ENCODE results near the gene TUBA3D. TPM values are rescaled to one million over a fixed set of nuclear protein-coding genes. Genes with fewer than 3 reads are reported as not detected.
"Not testable (repeated sequence)": the region's sequence is repeated elsewhere in the genome, so short reads cannot be mapped to it uniquely, and the experiment has no call there.

Gene TUBA3D
- total and polyA plus RNA-seq, 2 experiments from 2014 or later = 0.40 TPM; not detected in 1

- H3K9me3 ChIP-seq (ENCODE audit: low read depth); H3K4me3 ChIP-seq; H3K27ac ChIP-seq; H3K36me3 ChIP-seq; H3K27me3 ChIP-seq; H3K4me1 ChIP-seq (ENCODE audit: low read depth); DNase-seq (ENCODE audit: low read depth in 1 of 2, low spot score in 1 of 2): not testable (repeated sequence)
Observed at GRCh38 chr2:131454914-131455313, 21.0 kb upstream of the TUBA3D start.

- not testable (repeated sequence) for H3K4me3 ChIP-seq; H3K27ac ChIP-seq; H3K27me3 ChIP-seq; H3K9me3 ChIP-seq (ENCODE audit: low read depth); H3K4me1 ChIP-seq (ENCODE audit: low read depth); H3K36me3 ChIP-seq; DNase-seq (ENCODE audit: low read depth in 1 of 2, low spot score in 1 of 2)
Observed at GRCh38 chr2:131467722-131468121, 8.2 kb upstream of the TUBA3D start.

GRCh38 chr2:131470944-131471343, 5.0 kb upstream of the TUBA3D start:
- H3K4me3 ChIP-seq; H3K36me3 ChIP-seq; H3K9me3 ChIP-seq (ENCODE audit: low read depth); H3K4me1 ChIP-seq (ENCODE audit: low read depth); H3K27me3 ChIP-seq; DNase-seq (ENCODE audit: low read depth in 1 of 2, low spot score in 1 of 2); H3K27ac ChIP-seq: not testable (repeated sequence)

- H3K4me3 ChIP-seq; DNase-seq (ENCODE audit: low read depth in 1 of 2, low spot score in 1 of 2); H3K36me3 ChIP-seq; H3K27ac ChIP-seq; H3K9me3 ChIP-seq (ENCODE audit: low read depth); H3K27me3 ChIP-seq; H3K4me1 ChIP-seq (ENCODE audit: low read depth): not testable (repeated sequence)
Observed at GRCh38 chr2:131471624-131472023, 4.3 kb upstream of the TUBA3D start.

DNA sequence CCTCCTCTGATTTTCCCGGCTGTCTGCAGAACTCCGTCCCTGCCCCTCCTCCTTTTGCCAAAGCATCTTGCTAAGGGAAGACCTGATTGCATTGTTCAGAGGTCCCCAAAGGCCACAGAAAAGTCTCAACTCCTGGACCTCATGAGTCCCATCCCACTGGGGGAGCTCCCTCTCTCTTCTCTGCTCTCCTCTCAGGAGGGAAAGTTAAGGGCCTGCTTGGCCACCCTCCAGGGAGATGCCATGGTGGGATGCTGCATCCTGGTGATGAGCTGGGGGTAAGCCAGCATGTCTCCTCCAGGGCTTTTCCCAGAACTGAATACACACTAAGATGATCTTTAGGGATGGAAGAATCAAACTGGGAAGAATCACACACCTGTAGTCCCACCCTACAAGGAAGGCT, 2.7 kb upstream of the TUBA3D start:
- H3K36me3 ChIP-seq; H3K27me3 ChIP-seq; DNase-seq (ENCODE audit: low read depth in 1 of 2, low spot score in 1 of 2); H3K9me3 ChIP-seq (ENCODE audit: low read depth); H3K4me3 ChIP-seq; H3K27ac ChIP-seq; H3K4me1 ChIP-seq (ENCODE audit: low read depth): not testable (repeated sequence)

DNA sequence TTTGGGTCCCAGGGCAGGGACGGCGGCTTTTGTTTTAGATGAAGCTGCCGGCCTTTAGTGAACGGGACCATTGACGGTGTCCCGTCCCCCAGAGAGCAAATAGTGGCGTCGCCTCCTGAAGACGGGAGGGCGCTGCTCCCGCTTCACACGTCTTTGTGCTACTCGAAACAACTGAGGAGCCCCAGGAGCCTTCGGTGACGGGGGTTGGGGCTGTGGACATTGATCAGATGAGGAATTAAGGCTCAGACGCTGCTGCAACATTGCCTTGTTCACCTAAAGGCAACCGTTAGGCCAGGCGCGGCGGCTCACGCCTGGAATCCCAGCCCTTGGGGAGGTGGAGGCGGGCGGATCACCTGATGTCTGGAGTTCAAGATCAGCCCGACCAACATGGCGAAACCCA, 444 bp downstream of the TUBA3D start:
- not testable (repeated sequence) for H3K27me3 ChIP-seq; DNase-seq (ENCODE audit: low read depth in 1 of 2, low spot score in 1 of 2); H3K27ac ChIP-seq; H3K4me3 ChIP-seq; H3K4me1 ChIP-seq (ENCODE audit: low read depth); H3K9me3 ChIP-seq (ENCODE audit: low read depth); H3K36me3 ChIP-seq

- not testable (repeated sequence) for H3K36me3 ChIP-seq; H3K4me3 ChIP-seq; H3K27me3 ChIP-seq; H3K9me3 ChIP-seq (ENCODE audit: low read depth); H3K4me1 ChIP-seq (ENCODE audit: low read depth); H3K27ac ChIP-seq; DNase-seq (ENCODE audit: low read depth in 1 of 2, low spot score in 1 of 2)
Observed at GRCh38 chr2:131477227-131477626, 1.3 kb downstream of the TUBA3D start.

GRCh38 chr2:131478074-131478849, 2.3 kb downstream of the TUBA3D start:
- DNase-seq (ENCODE audit: low read depth in 1 of 2, low spot score in 1 of 2) = peak in 1 of 2 donors; percentile 27
- not testable (repeated sequence) for H3K4me1 ChIP-seq (ENCODE audit: low read depth); H3K9me3 ChIP-seq (ENCODE audit: low read depth)

DNA sequence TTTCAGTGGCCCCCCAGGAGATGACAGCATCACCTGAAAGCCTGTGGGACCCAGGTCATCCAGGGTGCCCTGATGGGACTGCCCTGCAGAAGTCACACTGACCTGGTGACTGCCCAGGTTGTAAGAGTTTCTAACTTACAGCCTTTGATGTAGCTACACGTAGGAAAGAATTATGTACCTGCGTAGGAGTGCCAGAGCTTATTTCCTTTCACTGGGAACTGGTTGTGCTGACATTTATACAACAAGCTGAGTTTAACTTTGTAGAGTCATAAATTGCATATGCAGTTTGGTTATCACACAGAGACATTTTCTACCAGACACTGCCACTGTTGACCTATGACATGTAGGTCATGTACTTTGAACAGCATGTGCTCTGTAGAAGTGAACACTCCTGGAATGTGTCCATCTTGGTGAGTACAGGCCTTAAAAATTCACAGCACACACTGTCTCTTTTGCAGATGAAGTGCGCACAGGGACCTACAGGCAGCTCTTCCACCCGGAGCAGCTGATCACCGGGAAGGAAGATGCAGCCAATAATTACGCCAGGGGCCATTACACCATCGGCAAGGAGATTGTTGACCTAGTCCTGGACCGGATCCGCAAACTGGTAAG, 3.0 kb downstream of the TUBA3D start:
- not testable (repeated sequence) for DNase-seq (ENCODE audit: low read depth in 1 of 2, low spot score in 1 of 2); H3K4me1 ChIP-seq (ENCODE audit: low read depth); H3K9me3 ChIP-seq (ENCODE audit: low read depth); H3K27ac ChIP-seq; H3K4me3 ChIP-seq; H3K36me3 ChIP-seq; H3K27me3 ChIP-seq

More at GRCh38 chr2:131478074-131478849, 2.3 kb downstream of the TUBA3D start:
- not testable (repeated sequence) for H3K36me3 ChIP-seq, H3K4me3 ChIP-seq, H3K27me3 ChIP-seq, H3K27ac ChIP-seq

- not testable (repeated sequence) for H3K4me1 ChIP-seq (ENCODE audit: low read depth); H3K36me3 ChIP-seq; H3K4me3 ChIP-seq; H3K9me3 ChIP-seq (ENCODE audit: low read depth); H3K27ac ChIP-seq; DNase-seq (ENCODE audit: low read depth in 1 of 2, low spot score in 1 of 2); H3K27me3 ChIP-seq
Observed at GRCh38 chr2:131480351-131480750, 4.4 kb downstream of the TUBA3D start.

GRCh38 chr2:131482506-131483155, 6.7 kb downstream of the TUBA3D start:
- DNase-seq (ENCODE audit: low read depth in 1 of 2, low spot score in 1 of 2); H3K27me3 ChIP-seq; H3K4me1 ChIP-seq (ENCODE audit: low read depth); H3K27ac ChIP-seq; H3K4me3 ChIP-seq; H3K9me3 ChIP-seq (ENCODE audit: low read depth); H3K36me3 ChIP-seq: not testable (repeated sequence)

GRCh38 chr2:131483981-131484820, 8.3 kb downstream of the TUBA3D start:
- H3K4me3 ChIP-seq; DNase-seq (ENCODE audit: low read depth in 1 of 2, low spot score in 1 of 2); H3K4me1 ChIP-seq (ENCODE audit: low read depth); H3K9me3 ChIP-seq (ENCODE audit: low read depth); H3K36me3 ChIP-seq; H3K27ac ChIP-seq; H3K27me3 ChIP-seq: not testable (repeated sequence)

- H3K9me3 ChIP-seq (ENCODE audit: low read depth); H3K36me3 ChIP-seq; H3K4me3 ChIP-seq; H3K27ac ChIP-seq; H3K27me3 ChIP-seq; DNase-seq (ENCODE audit: low read depth in 1 of 2, low spot score in 1 of 2); H3K4me1 ChIP-seq (ENCODE audit: low read depth): not testable (repeated sequence)
Observed at GRCh38 chr2:131484906-131485460, 9.1 kb downstream of the TUBA3D start.

All from cardiac muscle cell (in vitro differentiated cells and primary cell).